NCI-H774 (cell line): Measurements from ENCODE around the gene BACE1.
"Not testable (repeated sequence)": the region's sequence is repeated elsewhere in the genome, so short reads cannot be mapped to it uniquely, and the experiment has no call there.

Source experiments
- DNase-seq: peaks from one replicate; lab custom pipeline; 2025; lab: John Stamatoyannopoulos, UW

The BACE1 gene

GRCh38 chr11:117273550-117274289, 42.3 kb downstream of the BACE1 start:
- no peak for DNase-seq

DNA sequence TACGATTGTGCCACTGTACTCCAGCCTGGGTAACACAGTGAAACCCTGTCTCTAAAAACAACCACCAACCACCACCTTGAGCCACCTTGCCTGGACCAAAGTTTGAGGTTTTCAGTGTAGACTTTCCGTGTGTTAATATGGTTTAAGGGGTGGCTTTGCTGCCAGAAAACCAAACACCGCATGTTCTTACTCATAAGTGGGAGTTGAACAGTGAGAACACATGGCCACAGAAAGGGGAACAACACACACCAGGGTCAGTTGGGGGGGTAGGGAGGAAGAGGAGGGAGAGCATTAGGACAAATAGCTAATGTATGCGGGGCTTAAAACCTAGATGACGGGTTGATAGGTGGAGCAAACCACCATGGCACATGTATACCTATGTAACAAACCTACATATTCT, 43.9 kb downstream of the BACE1 start:
- DNase-seq, result not testable (repeated sequence)

DNA sequence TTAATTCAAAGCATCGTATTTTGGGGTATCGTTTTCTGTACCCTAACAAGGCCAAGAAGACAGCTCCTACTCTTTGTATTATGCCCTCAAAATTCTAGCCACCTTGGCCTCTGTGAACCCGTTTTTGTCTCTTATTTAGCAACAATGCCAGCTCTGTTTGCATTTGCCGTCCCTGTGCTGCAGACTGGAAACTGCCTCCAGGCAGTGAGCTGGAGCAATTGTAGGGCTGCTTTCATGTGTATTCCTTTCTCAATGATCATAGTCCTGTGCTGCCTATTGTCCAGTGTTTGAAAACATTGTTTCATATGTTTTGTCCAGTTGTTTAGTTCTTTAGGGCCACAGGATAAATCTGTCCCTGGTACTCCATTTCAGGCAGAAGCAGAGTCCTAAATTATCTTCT, 44.8 kb downstream of the BACE1 start:
- DNase-seq, result no peak

DNA sequence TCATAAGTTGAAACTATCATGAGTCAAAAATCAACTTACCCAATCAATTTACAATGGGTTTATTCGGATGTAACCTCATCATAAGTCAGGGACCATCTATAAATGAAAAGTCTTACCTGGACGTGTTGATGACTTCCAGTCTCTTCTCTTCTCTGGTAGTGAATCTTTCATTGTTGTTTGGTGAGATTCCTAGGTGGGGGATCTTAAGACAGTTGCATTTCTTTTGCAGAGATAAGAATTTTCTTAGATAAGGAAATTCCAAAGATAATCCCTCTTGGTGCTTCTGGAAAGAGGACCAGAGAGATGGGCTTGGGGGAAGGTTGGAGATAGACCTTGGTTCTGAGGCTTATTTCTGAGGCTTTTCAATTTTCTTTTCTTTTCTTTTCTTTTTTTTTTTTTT, 46.2 kb downstream of the BACE1 start:
- no peak for DNase-seq

- DNase-seq, result no peak
Observed at GRCh38 chr11:117265745-117266144, 50.3 kb downstream of the BACE1 start.

- DNase-seq, result not testable (repeated sequence)
Observed at GRCh38 chr11:117264624-117265323, 51.3 kb downstream of the BACE1 start.

DNA sequence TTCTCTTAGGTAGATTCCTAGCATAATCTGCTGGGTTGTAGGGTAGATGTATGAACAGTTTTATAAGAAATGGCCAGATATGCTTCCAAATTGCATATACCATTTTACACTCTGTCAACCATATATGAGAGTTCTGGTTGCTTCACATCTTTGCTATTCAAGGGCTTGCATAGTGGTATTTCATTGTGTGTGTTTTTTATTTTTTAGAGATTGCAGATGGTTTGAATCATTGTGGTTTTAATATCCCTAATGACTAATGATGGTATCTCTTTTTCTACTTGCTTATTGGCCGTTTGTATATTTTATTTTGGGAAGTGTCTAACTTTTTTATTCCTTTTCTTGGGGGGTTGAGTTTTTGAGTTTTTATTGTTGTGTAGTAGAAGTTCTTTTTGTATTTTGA, 56.6 kb downstream of the BACE1 start:
- DNase-seq, result no peak

DNA sequence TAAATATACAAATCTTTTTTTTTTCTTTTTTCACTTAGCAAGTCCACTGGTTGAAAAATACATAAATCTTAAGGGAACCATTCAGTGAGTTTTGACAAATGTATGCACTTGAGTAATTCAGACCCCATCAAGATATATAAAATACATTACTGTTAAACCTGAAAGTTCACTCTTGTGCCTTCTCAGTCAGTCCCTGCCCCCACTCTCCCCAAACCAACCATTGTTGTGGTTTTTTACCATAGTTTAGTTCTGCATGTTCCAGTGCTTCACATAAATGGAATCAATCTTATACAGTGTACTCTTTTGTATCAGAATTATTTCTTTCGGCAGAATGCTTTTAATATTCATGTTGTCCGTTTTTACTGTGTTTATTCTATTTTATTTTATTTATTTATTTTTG, 57.5 kb downstream of the BACE1 start:
- DNase-seq, result no peak

DNA sequence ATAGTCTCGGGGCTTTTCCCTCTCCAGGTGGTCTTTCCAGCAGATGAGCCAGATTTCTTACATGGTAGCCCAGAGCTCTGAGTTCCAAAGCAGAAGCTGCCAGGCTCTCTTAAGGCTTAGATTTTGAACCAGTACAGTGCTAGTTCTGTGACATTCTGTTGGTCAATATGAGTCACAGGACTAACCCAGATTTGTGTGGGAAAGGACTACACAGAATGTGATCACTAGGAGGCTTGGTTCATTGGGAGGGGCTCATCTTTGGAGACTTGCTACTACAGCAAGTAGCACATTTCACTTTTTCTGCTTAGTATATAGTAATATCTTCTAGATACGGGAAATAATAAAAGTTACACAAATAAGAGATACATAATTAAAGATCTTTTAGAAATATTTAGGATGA, 59.5 kb downstream of the BACE1 start:
- DNase-seq, result no peak

GRCh38 chr11:117255966-117256365, 60.1 kb downstream of the BACE1 start:
- no peak for DNase-seq

DNA sequence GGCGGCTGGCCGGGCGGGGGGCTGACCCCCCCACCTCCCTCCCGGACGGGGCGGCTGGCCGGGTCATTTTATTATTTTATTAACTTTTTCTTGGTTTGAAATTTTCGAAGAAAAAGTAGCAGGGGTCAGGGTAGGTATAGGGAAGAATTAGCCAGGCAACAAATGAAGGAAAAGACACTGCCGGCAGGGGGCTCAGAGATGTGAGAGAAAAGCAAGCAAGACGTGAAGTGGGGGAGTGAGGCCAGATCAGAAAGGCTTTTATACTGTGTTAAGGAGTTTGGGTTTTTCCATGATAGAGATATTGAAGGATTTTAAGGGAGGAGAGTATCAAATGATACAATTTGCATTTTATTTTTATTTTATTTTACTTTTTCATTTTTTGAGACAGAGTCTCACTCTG, 64.5 kb downstream of the BACE1 start:
- DNase-seq, result no peak

- no peak for DNase-seq
Observed at GRCh38 chr11:117249571-117249970, 66.5 kb downstream of the BACE1 start.

DNA sequence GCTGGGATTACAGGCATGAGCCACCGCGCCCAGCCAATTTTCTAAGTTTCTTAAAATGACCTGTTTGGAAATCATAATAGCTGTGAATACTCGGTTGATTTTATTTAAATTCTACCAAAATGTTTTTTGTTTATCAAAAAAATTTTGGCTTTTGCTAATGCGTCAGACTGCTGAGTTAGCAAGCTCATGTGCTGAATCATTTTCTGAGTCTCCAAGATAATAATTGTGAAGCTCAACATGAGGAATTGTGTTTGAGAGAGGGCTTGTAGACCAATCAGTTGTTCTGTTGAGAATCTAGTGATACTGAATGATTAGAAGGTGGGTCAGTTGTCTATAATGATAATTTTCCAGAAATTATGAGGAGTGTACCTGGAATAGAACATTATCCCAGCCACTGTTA, 67.7 kb downstream of the BACE1 start:
- no peak for DNase-seq

DNA sequence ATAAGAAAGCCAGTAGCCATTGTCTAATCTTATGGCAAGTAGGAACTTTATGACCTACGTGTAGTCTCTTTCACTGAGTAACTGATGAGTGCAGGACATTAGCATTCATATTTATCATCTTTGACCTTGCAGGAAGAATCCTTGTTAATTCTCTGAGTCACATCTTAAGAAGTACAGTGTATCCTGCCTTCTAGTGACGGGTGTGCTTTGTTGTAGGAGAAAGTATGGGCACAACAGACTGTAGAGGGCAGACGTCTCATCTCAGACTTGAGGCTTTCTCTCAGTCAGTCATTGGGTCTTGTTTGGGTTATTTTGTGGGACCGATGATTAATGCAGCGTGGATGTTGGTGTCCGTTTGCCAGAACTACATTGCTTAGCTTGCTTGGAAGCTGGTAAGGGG, 76.8 kb downstream of the BACE1 start:
- DNase-seq, result no peak

GRCh38 chr11:117238221-117238620, 77.8 kb downstream of the BACE1 start:
- no peak for DNase-seq
